PC-9 (cell line): Measurements from ENCODE around the gene HYAL1. TPM values are rescaled to one million over a fixed set of nuclear protein-coding genes. Genes with fewer than 3 reads are reported as not detected.
A peak's percentile ranks its signal among the peaks of the same experiment; 100 is the strongest.

Experiments
- BruUV-seq: library from RNA; stranded (reverse); fragments of 400-500 nt; replicated peaks from 2 replicates; lab custom pipeline; 2021; lab: Mats Ljungman, UMichigan
- CTCF ChIA-PET: fragments of 300-600 bp; sonication (Branson Sonifier 250); formaldehyde crosslinking; loops from one replicate; lab custom pipeline; 2022; ENCODE audit warnings: antibody characterized with exemption; lab: Charles Lee
- POLR2A ChIA-PET: fragments of 300-600 bp; sonication (Branson Sonifier 250); formaldehyde crosslinking; loops from one replicate; lab custom pipeline; 2022; ENCODE audit warnings: antibody characterized with exemption; ENCODE audit not compliant: unreplicated experiment; lab: Charles Lee
- DNase-seq, 2 experiments: peaks; one replicate each; pipeline versions ENCODE4 v3.0.0 to v3.0.0-alpha.2; 2015 to 2022; ENCODE audit warnings: mixed read lengths in 1 of 2
- H2AFZ ChIP-seq: fragments of 200-600 bp; sonication (generic); 2 replicates; pipeline ENCODE4 v1.8.1; 2017; ENCODE audit warnings: antibody characterized with exemption
- H3F3A ChIP-seq: fragments of 200-600 bp; sonication (generic); 2 replicates; pipeline ENCODE4 v1.8.1; 2017; ENCODE audit warnings: antibody characterized with exemption, mild to moderate bottlenecking, low read depth; ENCODE audit not compliant: insufficient read depth
- H3K27ac ChIP-seq: fragments of 200-600 bp; sonication (generic); 2 replicates; pipeline ENCODE4 v1.6.1; 2016; ENCODE audit warnings: mixed run types
- H3K27me3 ChIP-seq: fragments of 200-600 bp; sonication (generic); 2 replicates; pipeline ENCODE4 v1.6.1; 2016; ENCODE audit warnings: low read depth, mixed run types; ENCODE audit not compliant: insufficient read depth
- H3K36me3 ChIP-seq: fragments of 200-600 bp; sonication (generic); 2 replicates; pipeline ENCODE4 v1.6.1; 2016; ENCODE audit warnings: low read depth, mixed run types
- H3K4me1 ChIP-seq: fragments of 200-600 bp; sonication (generic); replicated peaks from 2 replicates; pipeline ENCODE4 v1.6.1; 2016; ENCODE audit warnings: mixed run types; ENCODE audit not compliant: insufficient read depth
- H3K4me2 ChIP-seq: fragments of 200-600 bp; sonication (generic); 2 replicates; pipeline ENCODE4 v1.6.1; 2017; ENCODE audit warnings: mixed run types
- H3K4me3 ChIP-seq: fragments of 200-600 bp; sonication (generic); 2 replicates; pipeline ENCODE4 v1.6.1; 2016; ENCODE audit warnings: mixed run types
- H3K79me2 ChIP-seq: fragments of 200-600 bp; sonication (generic); 2 replicates; pipeline ENCODE4 v1.6.1; 2017; ENCODE audit warnings: low read depth, mixed run types
- H3K9me2 ChIP-seq: fragments of 200-600 bp; sonication (generic); 2 replicates; pipeline ENCODE4 v1.8.1; 2017; ENCODE audit warnings: mild to moderate bottlenecking; ENCODE audit not compliant: insufficient read depth
- H3K9me3 ChIP-seq: fragments of 200-600 bp; sonication (generic); 2 replicates; pipeline ENCODE4 v1.8.1; 2016; ENCODE audit warnings: low read depth; ENCODE audit not compliant: insufficient read depth
- H4K20me1 ChIP-seq: fragments of 200-600 bp; sonication (generic); 2 replicates; pipeline ENCODE4 v1.8.1; 2017; ENCODE audit not compliant: insufficient read depth
- CTCF ChIP-seq: fragments of 200-600 bp; sonication (generic); conservative IDR thresholded peaks from 2 replicates; pipeline ENCODE4 v1.6.1; 2017; ENCODE audit warnings: mixed run types, antibody characterized with exemption, mild to moderate bottlenecking, moderate library complexity
- EZH2 ChIP-seq: fragments of 200-600 bp; sonication (generic); IDR thresholded peaks from 2 replicates; pipeline ENCODE4 v1.8.0; 2017; ENCODE audit warnings: antibody characterized with exemption, low read depth
- intact Hi-C: fragments of 100-400 bp; cut with micrococcal nuclease; formaldehyde crosslinking; loops from one replicate; pipeline ENCODE4 v1.10.0; 2022; ENCODE audit not compliant: unreplicated experiment
- total RNA-seq: library from RNA; stranded (reverse); gene quantifications from 2 replicates; pipeline ENCODE4 v1.2.3, GENCODE V29; 2021

Gene HYAL1
- total RNA-seq, 1 experiment from 2014 or later: 1.9 TPM

- no peak for TF ChIP-seq CTCF
- no peak for TF ChIP-seq EZH2
- H3K27ac ChIP-seq: no peak within 1 kb of the TSS
- no peaks in the 10 kb centered on the region for H3K27me3 ChIP-seq
- BruUV-seq: no TSS peak
- ChIA-PET CTCF (interaction anchor here (0.7 kb wide), 1 partner anchor 208 kb away, joined by 3 read pairs; no protein-coding TSS in a partner anchor), POLR2A (no interaction called here)
- peaks cover 5% of the 10 kb centered on the region; the same call in 1 of the 2 replicates for H3F3A ChIP-seq
- peaks cover 9% of the 10 kb centered on the region; the same call in 1 of the 2 replicates for H3K4me1 ChIP-seq
- intact Hi-C loops: no loop called here
- no peak within 1 kb of the TSS for H3K4me2 ChIP-seq
- no peaks in the 10 kb centered on the region for H3K36me3 ChIP-seq
- no peak within 1 kb of the TSS for H3K4me3 ChIP-seq
- H2AFZ ChIP-seq: no peak within 1 kb of the TSS
- DNase-seq: peak in 1 of 2 experiments; percentile 55
- H3K9me3 ChIP-seq: no peaks in the 10 kb centered on the region
- H3K79me2 ChIP-seq: 0 out of 2 replicates have a peak, but pooled peaks cover 8% of the 10 kb centered on the region
- H3K9me2 ChIP-seq: no peaks in the 10 kb centered on the region
- H4K20me1 ChIP-seq: no peaks in the 10 kb centered on the region
Observed at GRCh38 chr3:50345586-50346234, 42.3 kb upstream of the HYAL1 start, which contains the start of gene ZMYND10. ZMYND10 (minus strand) TSS chr3:50345732; CDS start chr3:50345579, 153 bp downstream.

GRCh38 chr3:50345008-50345407, 41.6 kb upstream of the HYAL1 start:
- H3K36me3 ChIP-seq: no peaks in the 10 kb centered on the region
- no peak for DNase-seq
- no peaks in the 10 kb centered on the region for H3K27me3 ChIP-seq
- H3K27ac ChIP-seq: no peak overlapping the region
- intact Hi-C loops: no loop called here
- no peak overlapping the region for H3K4me2 ChIP-seq
- H3K79me2 ChIP-seq: 0 out of 2 replicates have a peak, but pooled peaks cover 5% of the 10 kb centered on the region
- H3K4me1 ChIP-seq: peaks cover 5% of the 10 kb centered on the region; the same call in 1 of the 2 replicates
- H3K9me2 ChIP-seq: no peaks in the 10 kb centered on the region
- ChIA-PET CTCF (interaction anchor here (0.6 kb wide), 1 partner anchor 101 kb away, joined by 4 read pairs; no protein-coding TSS in a partner anchor), POLR2A (interaction anchor here (0.6 to 0.7 kb wide), 2 partner anchors 12 to 110 kb away, joined by 5 to 20 read pairs; no protein-coding TSS in a partner anchor)
- H3K9me3 ChIP-seq: no peaks in the 10 kb centered on the region
- TF ChIP-seq EZH2 (no peak), CTCF (no peak)
- H2AFZ ChIP-seq: no peak overlapping the region
- peaks cover 5% of the 10 kb centered on the region; the same call in 1 of the 2 replicates for H3F3A ChIP-seq
- no TSS peak for BruUV-seq
- H4K20me1 ChIP-seq: no peaks in the 10 kb centered on the region
- no peak overlapping the region for H3K4me3 ChIP-seq

- no peak overlapping the region for H2AFZ ChIP-seq
- H3F3A ChIP-seq: peaks cover 12% of the 10 kb centered on the region; the same call in 1 of the 2 replicates
- no peaks in the 10 kb centered on the region for H3K79me2 ChIP-seq
- no peak for TF ChIP-seq CTCF
- TF ChIP-seq EZH2: no peak
- intact Hi-C loops: no loop called here
- no peaks in the 10 kb centered on the region for H4K20me1 ChIP-seq
- H3K36me3 ChIP-seq: no peaks in the 10 kb centered on the region
- POLR2A ChIA-PET: no interaction called here
- DNase-seq: no peak
- H3K9me2 ChIP-seq: no peaks in the 10 kb centered on the region
- no peak overlapping the region for H3K4me3 ChIP-seq
- H3K4me2 ChIP-seq: no peak overlapping the region
- no TSS peak for BruUV-seq
- no peaks in the 10 kb centered on the region for H3K27me3 ChIP-seq
- no peak overlapping the region for H3K27ac ChIP-seq
- CTCF ChIA-PET: no interaction called here
- H3K9me3 ChIP-seq: no peaks in the 10 kb centered on the region
- peaks cover 9% of the 10 kb centered on the region; the same call in 1 of the 2 replicates for H3K4me1 ChIP-seq
Observed at GRCh38 chr3:50342813-50343633, 39.6 kb upstream of the HYAL1 start.
